Kidney capillary endothelial cell (primary cell): ENCODE data around the gene ERC2.

Experiments used
- DNase-seq: peaks from one replicate; pipeline ENCODE4 v3.0.0-alpha.2; 2018; ENCODE audit warnings: low spot score

The ERC2 gene

DNA sequence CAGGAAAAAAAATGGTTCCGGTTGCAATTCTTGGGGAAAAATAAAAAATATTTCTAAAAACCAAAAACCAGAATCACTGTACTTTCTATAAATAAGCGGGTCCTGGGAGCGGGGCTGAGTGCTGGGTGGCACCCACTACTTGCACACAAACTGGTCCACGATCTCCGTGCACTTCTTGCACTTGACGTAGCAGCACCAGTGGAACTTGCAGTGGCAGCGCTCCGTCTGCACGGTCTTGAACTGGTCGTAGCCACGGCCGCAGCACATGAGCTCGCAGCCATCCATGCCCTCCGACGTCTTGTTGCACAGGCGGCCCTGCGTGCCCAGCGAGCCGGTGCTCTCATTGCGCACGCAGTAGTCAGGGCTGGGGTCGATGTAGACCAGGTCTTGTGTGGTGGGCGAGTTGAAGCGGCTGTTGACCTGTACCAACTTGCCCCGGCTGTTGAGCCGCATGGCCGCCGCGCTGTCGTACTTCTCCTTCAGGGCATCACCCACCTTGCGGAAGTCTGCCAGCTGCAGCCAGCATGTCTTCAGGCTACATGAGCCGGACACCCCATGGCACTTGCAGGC lies 998.2 kb downstream of the ERC2 start:
- DNase-seq: no peak

DNA sequence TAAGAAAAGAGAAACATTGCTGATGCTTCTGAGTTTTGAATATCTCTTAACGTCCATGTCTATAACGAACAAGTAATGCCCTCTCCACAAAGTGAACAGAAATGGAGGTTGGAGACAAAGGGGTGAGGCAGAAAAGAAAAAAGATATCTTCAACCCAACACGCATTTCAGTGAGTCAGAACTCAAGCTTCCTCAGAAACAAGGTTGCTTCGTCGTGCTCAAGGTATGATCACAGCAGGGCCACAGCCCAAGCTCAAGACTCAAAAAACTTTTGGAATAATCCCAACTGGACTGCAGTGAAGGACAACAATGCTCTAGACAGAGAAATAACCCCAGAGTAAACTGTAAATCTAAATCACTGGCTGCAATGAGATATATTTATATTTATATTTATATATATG lies 1000.0 kb downstream of the ERC2 start:
- DNase-seq: no peak

DNA sequence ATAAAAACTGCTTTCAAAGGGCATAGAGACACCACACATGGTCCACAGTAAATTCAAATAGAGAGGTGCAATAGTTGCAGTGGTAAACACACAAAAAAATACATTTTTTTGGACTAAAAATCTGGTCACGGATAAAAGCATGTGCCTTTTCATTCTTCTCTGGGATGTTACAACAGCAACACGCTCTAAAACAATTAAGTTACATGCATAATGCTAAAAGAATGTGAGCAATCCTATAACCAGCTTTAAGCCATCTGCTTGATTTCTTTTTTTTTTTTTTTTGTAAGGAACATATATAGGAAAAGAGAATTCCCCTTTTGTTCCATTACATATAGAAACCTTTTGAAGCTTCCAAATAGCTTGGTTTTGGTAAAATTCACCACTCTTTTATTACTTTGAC lies 1001.2 kb downstream of the ERC2 start:
- DNase-seq: no peak

DNA sequence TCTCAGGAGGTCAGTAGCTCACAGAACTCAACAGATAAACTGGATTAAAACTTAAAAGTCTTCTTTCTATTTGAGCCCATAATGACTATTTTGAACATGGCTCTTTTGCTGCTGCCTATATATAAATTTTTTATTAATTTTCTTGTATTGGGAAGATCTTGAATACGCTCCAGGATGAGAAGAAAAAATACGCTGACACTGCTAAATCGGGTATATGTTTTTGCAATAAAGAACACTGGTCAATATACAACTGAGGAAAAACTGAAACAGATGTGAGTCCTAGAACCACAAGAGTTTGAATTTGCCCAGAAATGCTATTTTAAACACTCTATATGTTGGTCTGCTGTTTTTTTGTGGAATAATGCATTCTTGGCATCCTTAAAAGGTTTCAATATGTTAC lies 1001.7 kb downstream of the ERC2 start:
- DNase-seq: no peak

DNA sequence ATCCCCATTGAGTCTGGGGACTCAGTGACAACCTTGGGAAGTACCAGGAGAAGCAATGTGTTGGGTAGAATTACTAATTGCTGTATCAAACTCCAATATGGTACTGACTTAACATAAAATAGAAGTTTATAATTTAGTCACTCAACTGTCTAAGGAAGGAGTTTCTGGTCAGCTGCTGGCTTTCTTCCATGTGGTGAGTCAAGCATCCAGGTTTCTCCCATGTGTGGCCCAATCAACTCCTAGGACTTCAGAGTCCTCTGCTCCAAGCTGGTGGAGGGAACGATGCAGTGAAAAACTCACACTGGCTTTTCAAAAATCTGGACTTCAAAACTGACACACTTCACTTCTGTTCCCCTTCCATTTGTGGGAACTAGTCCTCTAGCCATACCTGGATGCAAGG lies 1006.4 kb downstream of the ERC2 start:
- DNase-seq: no peak

DNA sequence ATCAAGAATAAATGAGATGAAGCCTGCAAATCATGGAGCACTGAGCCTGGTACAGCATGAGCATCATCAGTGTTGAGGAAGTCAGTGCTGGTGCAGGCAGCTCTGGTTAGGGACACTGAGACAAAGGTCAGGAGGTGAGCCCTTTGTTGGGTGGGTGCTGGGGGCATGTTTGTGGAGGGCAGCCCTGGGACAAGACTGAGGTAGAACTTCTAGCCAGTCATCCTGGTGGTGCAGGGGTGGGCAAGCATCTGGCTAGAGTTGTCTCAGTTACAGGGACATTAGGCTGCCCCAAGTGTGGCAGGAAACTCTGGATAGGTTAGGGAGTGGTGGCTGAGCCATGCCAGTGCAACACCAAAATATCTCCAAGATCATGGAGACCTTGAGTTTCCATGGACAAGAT lies 1008.4 kb downstream of the ERC2 start:
- no peak for DNase-seq
